GM19025 (cell line): Measurements from ENCODE around the gene SALL1.

Experiments used
- ATAC-seq: cut with Tn5 transposase; IDR thresholded peaks from one replicate; pipeline ENCODE4 v1.9.1; 2021; ENCODE audit warnings: mild to moderate bottlenecking, low read depth, moderate library complexity; ENCODE audit not compliant: unreplicated experiment

The SALL1 gene

GRCh38 chr16:51143196-51143977, 7.7 kb downstream of the SALL1 start:
- no peak for ATAC-seq

GRCh38 chr16:51141541-51141940, 9.5 kb downstream of the SALL1 start:
- ATAC-seq = no peak

GRCh38 chr16:51141106-51141505, 10.0 kb downstream of the SALL1 start:
- no peak for ATAC-seq

GRCh38 chr16:51140112-51140511, 11.0 kb downstream of the SALL1 start:
- ATAC-seq = no peak

- no peak for ATAC-seq
These were observed 11.5 kb downstream of the SALL1 start for GRCh38 chr16:51139568-51139967.

GRCh38 chr16:51138178-51138577, 12.9 kb downstream of the SALL1 start:
- no peak for ATAC-seq

GRCh38 chr16:51137097-51137496, 14.0 kb downstream of the SALL1 start:
- ATAC-seq = no peak

GRCh38 chr16:51134876-51135275, 16.2 kb downstream of the SALL1 start:
- no peak for ATAC-seq

- no peak for ATAC-seq
These were observed 16.7 kb downstream of the SALL1 start for GRCh38 chr16:51134269-51134812.

- no peak for ATAC-seq
These were observed 17.4 kb downstream of the SALL1 start for GRCh38 chr16:51133688-51134087.

GRCh38 chr16:51133183-51133582, 17.9 kb downstream of the SALL1 start:
- no peak for ATAC-seq

- ATAC-seq = no peak
These were observed 18.5 kb downstream of the SALL1 start for GRCh38 chr16:51132490-51133115.

GRCh38 chr16:51131619-51132018, 19.5 kb downstream of the SALL1 start:
- ATAC-seq = no peak

- ATAC-seq = no peak
These were observed 22.0 kb downstream of the SALL1 start for GRCh38 chr16:51129105-51129504.

- ATAC-seq = no peak
These were observed 25.1 kb downstream of the SALL1 start for GRCh38 chr16:51125992-51126391.

- no peak for ATAC-seq
These were observed 26.2 kb downstream of the SALL1 start for GRCh38 chr16:51124896-51125295.

- no peak for ATAC-seq
These were observed 29.2 kb downstream of the SALL1 start for GRCh38 chr16:51121850-51122249.

GRCh38 chr16:51120730-51121347, 30.2 kb downstream of the SALL1 start:
- ATAC-seq = no peak

- no peak for ATAC-seq
These were observed 30.9 kb downstream of the SALL1 start for GRCh38 chr16:51119973-51120729.

GRCh38 chr16:51119556-51119955, 31.5 kb downstream of the SALL1 start:
- ATAC-seq = no peak

- ATAC-seq = no peak
These were observed 34.7 kb downstream of the SALL1 start for GRCh38 chr16:51116353-51116752.
